Sigmoid colon (tissue), 4 donors: ENCODE measurements around the gene LMF1.

ENCODE experiments used
- CTCF ChIP-seq, 4 experiments: fragments of 450-650 bp in 3 of 4; fragments of 200-600 bp in 1 of 4; IDR thresholded peaks; one replicate each; pipeline ENCODE4 v1.5.1; 2016 to 2019; ENCODE audit warnings: antibody characterized with exemption in 4 of 4, mild to moderate bottlenecking in 3 of 4, moderate library complexity in 2 of 4
- EP300 ChIP-seq, 4 donors: sonication (generic); formaldehyde crosslinking; IDR thresholded peaks; one replicate each; pipeline ENCODE4 v1.6.1; 2017; ENCODE audit warnings: antibody characterized with exemption in 4 of 4
- POLR2A ChIP-seq, 2 donors: fragments of 450-650 bp; IDR thresholded peaks; one replicate each; pipeline ENCODE4 v1.6.1; 2016; ENCODE audit warnings: antibody characterized with exemption in 2 of 2, mild to moderate bottlenecking in 2 of 2, moderate library complexity in 2 of 2
- POLR2AphosphoS5 ChIP-seq, 4 donors: sonication (generic); formaldehyde crosslinking; IDR thresholded peaks; one replicate each; pipeline ENCODE4 v1.6.1; 2017; ENCODE audit warnings: antibody characterized with exemption in 4 of 4

GRCh38 chr16:878072-878784 lies 92.6 kb downstream of the LMF1 start:
- no peak for TF ChIP-seq CTCF (IDR thresholded peaks at IDR 0.05)
- TF ChIP-seq POLR2A (IDR thresholded peaks at IDR 0.05) = no peak
- no peak for TF ChIP-seq EP300 (IDR thresholded peaks at IDR 0.05)
- no peak for TF ChIP-seq POLR2AphosphoS5 (IDR thresholded peaks at IDR 0.05)
